Measurements from ENCODE around the gene POU1F1.

Gene POU1F1

DNA sequence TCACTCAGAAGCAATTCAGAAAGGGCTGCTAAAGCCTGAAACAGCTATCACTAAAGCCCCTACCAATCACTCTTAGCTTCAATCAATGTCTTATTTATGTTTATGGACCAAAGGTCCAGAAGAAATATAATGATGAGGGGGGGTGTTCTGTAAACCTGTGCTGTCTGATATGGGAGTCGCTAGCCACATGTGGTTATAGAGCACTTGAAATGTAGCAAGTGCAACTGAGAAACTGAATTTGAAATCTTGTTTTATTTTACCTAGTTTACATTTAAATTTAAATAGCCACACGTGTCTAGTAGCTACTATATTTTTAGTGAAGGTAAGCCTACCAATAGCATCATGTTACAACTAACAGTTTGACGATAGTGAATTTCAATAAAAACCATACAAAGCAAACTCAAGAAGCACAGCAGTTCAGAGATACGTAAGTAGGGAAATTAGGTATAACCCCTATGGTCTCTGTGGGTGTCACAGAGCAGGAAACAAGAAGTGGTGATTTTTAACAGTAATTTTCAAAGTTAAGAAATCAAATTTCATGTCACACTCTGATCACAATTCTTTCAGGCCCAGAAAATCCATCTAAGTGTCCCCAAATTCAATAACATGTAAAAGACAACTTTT, 3.6 kb downstream of the POU1F1 start:
- Histone ChIP-seq H3K4me3 (ENCODE audit: low read length) (no peak overlapping the region), H3F3A (ENCODE audit: control insufficient read depth, insufficient read depth) (no peaks in the 10 kb centered on the region), H3K4me1 (ENCODE audit: control insufficient read depth, low read length) (no peaks in the 10 kb centered on the region), H3K4me2 (ENCODE audit: low read length) (no peak overlapping the region), H3K27ac (ENCODE audit: low read depth, low read length) (no peak overlapping the region), H3K9me2 (replicated peaks; ENCODE audit: control insufficient read depth, low read length) (no peaks in the 10 kb centered on the region), H3K79me2 (ENCODE audit: control insufficient read depth, low read length) (no peaks in the 10 kb centered on the region), H3K36me3 (ENCODE audit: control insufficient read depth, low read length) (no peaks in the 10 kb centered on the region), H3K27me3 (ENCODE audit: control insufficient read depth, low read length) (0 out of 2 replicates have a peak, but pooled peaks cover 2% of the 10 kb centered on the region), H3K9me3 (ENCODE audit: control insufficient read depth, insufficient read depth, low read length) (no peaks in the 10 kb centered on the region), H4K20me1 (ENCODE audit: control insufficient read depth, insufficient read depth, low read depth, low read length) (no peaks in the 10 kb centered on the region)
- TF ChIP-seq, protein P1, sequence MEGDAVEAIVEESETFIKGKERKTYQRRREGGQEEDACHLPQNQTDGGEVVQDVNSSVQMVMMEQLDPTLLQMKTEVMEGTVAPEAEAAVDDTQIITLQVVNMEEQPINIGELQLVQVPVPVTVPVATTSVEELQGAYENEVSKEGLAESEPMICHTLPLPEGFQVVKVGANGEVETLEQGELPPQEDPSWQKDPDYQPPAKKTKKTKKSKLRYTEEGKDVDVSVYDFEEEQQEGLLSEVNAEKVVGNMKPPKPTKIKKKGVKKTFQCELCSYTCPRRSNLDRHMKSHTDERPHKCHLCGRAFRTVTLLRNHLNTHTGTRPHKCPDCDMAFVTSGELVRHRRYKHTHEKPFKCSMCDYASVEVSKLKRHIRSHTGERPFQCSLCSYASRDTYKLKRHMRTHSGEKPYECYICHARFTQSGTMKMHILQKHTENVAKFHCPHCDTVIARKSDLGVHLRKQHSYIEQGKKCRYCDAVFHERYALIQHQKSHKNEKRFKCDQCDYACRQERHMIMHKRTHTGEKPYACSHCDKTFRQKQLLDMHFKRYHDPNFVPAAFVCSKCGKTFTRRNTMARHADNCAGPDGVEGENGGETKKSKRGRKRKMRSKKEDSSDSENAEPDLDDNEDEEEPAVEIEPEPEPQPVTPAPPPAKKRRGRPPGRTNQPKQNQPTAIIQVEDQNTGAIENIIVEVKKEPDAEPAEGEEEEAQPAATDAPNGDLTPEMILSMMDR (IDR thresholded peaks at IDR 0.05; ENCODE audit: low read depth, low read length, poor library complexity, severe bottlenecking), result no peak
- no peak for TF ChIP-seq EZH2phosphoT487 (IDR thresholded peaks at IDR 0.05; ENCODE audit: borderline replicate concordance, low read length)

DNA sequence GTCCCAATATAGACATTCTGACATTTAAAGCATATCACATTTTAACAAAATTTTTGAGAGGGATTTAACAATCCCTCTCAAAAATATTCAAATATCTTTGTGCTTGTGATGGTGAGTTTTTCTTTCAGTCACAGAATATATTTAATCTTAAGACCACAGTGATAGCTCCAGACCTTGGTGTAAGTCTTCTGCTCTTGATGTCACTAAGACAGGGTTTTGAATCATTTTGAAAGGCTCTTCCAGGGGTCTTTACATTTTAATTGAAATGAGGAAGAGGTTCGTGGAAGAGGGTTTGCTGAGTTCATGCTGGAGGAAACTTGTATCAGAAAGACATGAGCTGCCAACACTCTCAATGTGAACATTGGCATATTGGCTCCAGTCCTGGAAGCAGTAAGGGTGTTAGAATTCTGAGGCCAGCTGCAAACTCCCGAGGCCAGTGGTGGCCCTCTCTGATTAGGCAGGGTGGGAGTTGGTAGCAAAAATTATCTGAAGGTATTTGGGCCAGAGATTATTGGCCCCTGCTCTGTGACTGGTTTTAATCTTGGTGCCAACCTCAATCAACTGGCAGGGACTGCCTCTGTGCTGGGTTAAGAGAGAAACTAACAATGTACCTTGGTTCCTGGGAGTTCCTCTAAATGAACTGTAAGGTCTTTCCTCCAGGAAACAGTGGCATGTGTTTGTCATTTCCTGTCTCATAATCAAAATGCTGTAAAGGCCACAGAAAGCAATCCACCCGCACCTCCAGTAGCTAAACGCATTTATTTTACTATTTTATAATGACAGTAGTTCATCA, 5.3 kb downstream of the POU1F1 start:
- Histone ChIP-seq H3K27ac (ENCODE audit: low read depth, low read length) (no peak overlapping the region), H3K4me3 (ENCODE audit: low read length) (no peak overlapping the region), H3K9me2 (replicated peaks; ENCODE audit: control insufficient read depth, low read length) (no peaks in the 10 kb centered on the region), H3F3A (ENCODE audit: control insufficient read depth, insufficient read depth) (no peaks in the 10 kb centered on the region), H3K9me3 (ENCODE audit: control insufficient read depth, insufficient read depth, low read length) (no peaks in the 10 kb centered on the region), H4K20me1 (ENCODE audit: control insufficient read depth, insufficient read depth, low read depth, low read length) (no peaks in the 10 kb centered on the region), H3K4me1 (ENCODE audit: control insufficient read depth, low read length) (no peaks in the 10 kb centered on the region), H3K79me2 (ENCODE audit: control insufficient read depth, low read length) (no peaks in the 10 kb centered on the region), H3K27me3 (ENCODE audit: control insufficient read depth, low read length) (0 out of 2 replicates have a peak, but pooled peaks cover 2% of the 10 kb centered on the region), H3K4me2 (ENCODE audit: low read length) (no peak overlapping the region), H3K36me3 (ENCODE audit: control insufficient read depth, low read length) (no peaks in the 10 kb centered on the region)
- no peak for TF ChIP-seq EZH2phosphoT487 (IDR thresholded peaks at IDR 0.05; ENCODE audit: borderline replicate concordance, low read length)
- TF ChIP-seq, protein P1 (IDR thresholded peaks at IDR 0.05; ENCODE audit: low read depth, low read length, poor library complexity, severe bottlenecking), result no peak

DNA sequence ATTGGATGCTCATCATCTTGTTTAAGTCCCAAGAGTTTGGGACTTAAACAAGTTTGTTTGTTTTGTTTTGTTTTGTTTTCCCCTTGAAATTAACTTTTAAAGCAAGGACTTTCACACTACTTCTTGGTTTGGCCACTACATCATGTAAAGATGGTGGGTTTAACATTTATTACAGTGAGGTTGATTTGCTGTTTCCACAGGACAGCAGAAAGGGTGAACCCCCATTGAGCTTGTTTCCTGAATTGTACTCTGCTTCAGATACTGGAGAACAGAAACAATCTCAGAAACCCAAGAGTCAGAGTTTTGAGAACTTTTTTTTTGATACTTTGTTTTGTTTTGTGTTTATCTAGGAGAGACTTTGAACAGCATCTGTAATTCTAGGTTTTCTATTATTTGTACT, 6.7 kb downstream of the POU1F1 start:
- H3F3A ChIP-seq (ENCODE audit: control insufficient read depth, insufficient read depth), result no peaks in the 10 kb centered on the region
- H3K27me3 ChIP-seq (ENCODE audit: control insufficient read depth, low read length), result 0 out of 2 replicates have a peak, but pooled peaks cover 2% of the 10 kb centered on the region
- no peak overlapping the region for H3K4me2 ChIP-seq (ENCODE audit: low read length)
- TF ChIP-seq EZH2phosphoT487 (IDR thresholded peaks at IDR 0.05; ENCODE audit: borderline replicate concordance, low read length), result no peak
- TF ChIP-seq, protein P1 (IDR thresholded peaks at IDR 0.05; ENCODE audit: low read depth, low read length, poor library complexity, severe bottlenecking), result no peak
- H3K9me2 ChIP-seq (replicated peaks; ENCODE audit: control insufficient read depth, low read length), result no peaks in the 10 kb centered on the region
- H3K36me3 ChIP-seq (ENCODE audit: control insufficient read depth, low read length), result no peaks in the 10 kb centered on the region
- H3K4me3 ChIP-seq (ENCODE audit: low read length), result no peak overlapping the region
- no peaks in the 10 kb centered on the region for H3K4me1 ChIP-seq (ENCODE audit: control insufficient read depth, low read length)
- H3K27ac ChIP-seq (ENCODE audit: low read depth, low read length), result no peak overlapping the region
- no peaks in the 10 kb centered on the region for H3K79me2 ChIP-seq (ENCODE audit: control insufficient read depth, low read length)
- no peaks in the 10 kb centered on the region for H4K20me1 ChIP-seq (ENCODE audit: control insufficient read depth, insufficient read depth, low read depth, low read length)
- H3K9me3 ChIP-seq (ENCODE audit: control insufficient read depth, insufficient read depth, low read length), result no peaks in the 10 kb centered on the region
